H1 (cell line): Measurements from ENCODE around the gene RBM47.

Experiments used
- CTCF ChIP-seq, 3 experiments: IDR thresholded peaks; 1 replicate in 2 of 3; 2 replicates in 1 of 3; pipeline versions ENCODE4 v1.5.1 to v1.6.1; 2011; ENCODE audit warnings: low read length in 3 of 3, mild to moderate bottlenecking in 3 of 3, inconsistent platforms in 2 of 3, low read depth in 1 of 3, moderate library complexity in 1 of 3; ENCODE audit not compliant: insufficient read depth in 1 of 3; ENCODE audit errors: control extremely low read depth in 1 of 3
- POLR2A ChIP-seq, 2 experiments: IDR thresholded peaks; 1 replicate in 1 of 2; 2 replicates in 1 of 2; pipeline ENCODE4 v1.6.1; 2011; ENCODE audit warnings: low read depth in 2 of 2, low read length in 2 of 2, mild to moderate bottlenecking in 2 of 2; ENCODE audit errors: control extremely low read depth in 1 of 2
- RAD21 ChIP-seq, 2 experiments: IDR thresholded peaks in 1 of 2; conservative IDR thresholded peaks in 1 of 2; 2 replicates each; pipeline ENCODE4 v1.6.1; 2011; ENCODE audit warnings: low read depth in 2 of 2, low read length in 2 of 2, improper control_type of control experiment in 1 of 2, inconsistent platforms in 1 of 2, mild to moderate bottlenecking in 1 of 2, moderate library complexity in 1 of 2
- YY1 ChIP-seq: IDR thresholded peaks from 2 replicates; pipeline ENCODE4 v1.6.1; 2011; ENCODE audit warnings: low read depth, mild to moderate bottlenecking, low read length

GRCh38 chr4:40515398-40516293, 114.0 kb downstream of the RBM47 start:
- TF ChIP-seq POLR2A (IDR thresholded peaks at IDR 0.05; ENCODE audit: control extremely low read depth in 1 of 2, low read depth in 2 of 2, low read length in 2 of 2) = no peak
- no peak for TF ChIP-seq YY1
- TF ChIP-seq CTCF (IDR thresholded peaks at IDR 0.05; ENCODE audit: control extremely low read depth in 1 of 3, insufficient read depth in 1 of 3, low read depth in 1 of 3, low read length in 3 of 3) = no peak
- no peak for TF ChIP-seq RAD21 (IDR thresholded peaks at IDR 0.05 in 1 of 2, conservative IDR thresholded peaks at IDR 0.05 in 1 of 2; ENCODE audit: low read depth in 2 of 2, low read length in 2 of 2)
